HG03135 (cell line): Measurements from ENCODE around the gene PLAU.

Experiments used
- ATAC-seq: cut with Tn5 transposase; IDR thresholded peaks from one replicate; pipeline ENCODE4 v1.9.1; 2021; ENCODE audit warnings: mild to moderate bottlenecking, moderate library complexity; ENCODE audit not compliant: unreplicated experiment

Gene PLAU

GRCh38 chr10:73910764-73911552, at the start of gene PLAU:
PLAU (plus strand) TSS chr10:73911132; CDS start chr10:73911556, 424 bp downstream.
- ATAC-seq = no peak

DNA sequence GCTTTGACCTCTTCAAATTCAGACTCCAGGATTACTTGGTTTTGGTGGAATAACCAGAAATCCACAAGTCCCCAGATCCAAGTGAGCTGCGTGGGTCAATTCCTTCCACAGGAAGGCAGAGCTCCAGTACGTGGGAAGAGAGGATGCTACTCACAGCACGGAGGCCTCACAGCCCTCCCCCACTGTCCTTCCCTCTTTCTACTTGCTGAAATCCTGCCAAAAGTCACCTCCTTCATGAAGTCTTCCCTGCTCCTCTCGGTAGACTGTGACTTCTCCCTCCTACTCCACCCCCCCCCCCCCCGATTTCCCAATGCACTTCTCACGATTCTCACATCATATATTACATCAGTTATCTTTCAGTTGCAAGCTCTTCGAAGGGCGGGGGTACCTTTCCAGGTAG, 48.9 kb upstream of the PLAU start:
- ATAC-seq = no peak

DNA sequence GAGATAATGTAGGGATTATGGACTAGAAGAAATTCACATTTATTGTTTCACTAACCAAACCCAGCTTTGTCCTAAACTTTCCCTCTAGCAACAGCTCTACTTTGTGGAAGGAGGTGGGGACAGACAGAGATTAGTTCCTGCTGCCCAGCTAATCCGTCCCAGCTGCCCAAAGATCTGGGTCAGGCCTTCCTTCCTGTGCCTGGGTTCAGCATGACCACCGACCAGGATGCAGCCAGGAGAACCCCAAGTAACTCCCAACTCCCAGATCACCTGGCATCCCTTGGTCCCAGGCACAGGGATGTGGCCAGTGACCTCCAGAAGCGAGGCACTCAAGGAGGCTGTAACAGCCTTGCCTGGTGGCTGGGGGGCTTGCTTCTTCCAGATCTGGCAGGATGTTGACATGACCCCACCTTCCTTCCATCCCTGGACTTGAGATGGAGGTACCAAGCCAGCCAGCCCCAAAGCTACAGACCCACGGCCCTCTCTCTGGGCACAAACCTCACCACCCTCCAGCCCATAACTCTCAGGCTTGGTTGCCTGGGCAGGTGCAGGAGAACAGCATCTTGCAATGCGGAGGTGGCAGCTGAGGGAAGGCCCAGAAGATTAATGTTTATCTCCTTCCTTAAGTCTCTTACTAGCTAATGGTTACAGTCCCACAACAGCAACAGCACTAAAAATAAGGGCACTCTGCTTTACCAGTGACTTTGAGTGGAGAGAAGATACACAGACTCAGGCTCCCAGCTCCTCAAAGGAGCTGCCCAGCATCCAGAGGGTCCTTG, 47.7 kb upstream of the PLAU start:
- no peak for ATAC-seq

DNA sequence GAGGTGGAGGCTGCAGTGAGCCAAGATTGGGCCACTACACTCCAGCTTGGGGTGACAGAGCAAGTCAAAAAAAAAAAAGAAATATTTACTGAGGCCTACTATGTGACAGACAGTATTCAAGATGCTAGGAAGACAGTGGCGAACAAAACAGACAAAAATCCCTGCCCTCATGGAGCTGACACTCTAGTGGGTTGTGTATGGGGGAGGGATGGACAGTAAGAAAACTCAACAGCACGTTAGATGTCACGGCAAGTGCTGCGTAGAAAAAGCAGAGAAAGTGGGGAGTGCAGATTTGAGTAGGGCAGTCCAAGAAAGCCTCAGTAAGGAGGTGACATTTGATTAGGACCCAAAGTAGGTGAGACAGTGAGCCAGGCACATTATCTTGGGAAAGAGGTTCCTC, 46.7 kb upstream of the PLAU start:
- no peak for ATAC-seq

DNA sequence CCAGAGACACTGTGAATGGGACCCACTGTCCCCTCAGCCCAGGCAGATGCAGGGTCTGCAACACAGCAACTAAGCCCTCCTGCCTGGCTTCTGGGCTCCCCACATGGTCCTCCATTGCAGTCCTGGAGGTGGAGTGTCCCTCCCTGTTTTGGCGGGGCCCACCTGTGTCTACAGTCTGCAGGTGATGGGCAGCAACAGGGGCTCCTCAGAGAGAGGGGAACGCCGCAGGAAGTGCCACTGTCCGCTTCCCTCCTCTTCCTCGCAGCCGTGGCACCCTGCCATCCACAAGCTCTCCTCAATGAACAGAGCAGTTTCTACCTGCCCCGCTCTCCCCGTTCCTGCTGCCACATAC, 45.8 kb upstream of the PLAU start:
- ATAC-seq = no peak

DNA sequence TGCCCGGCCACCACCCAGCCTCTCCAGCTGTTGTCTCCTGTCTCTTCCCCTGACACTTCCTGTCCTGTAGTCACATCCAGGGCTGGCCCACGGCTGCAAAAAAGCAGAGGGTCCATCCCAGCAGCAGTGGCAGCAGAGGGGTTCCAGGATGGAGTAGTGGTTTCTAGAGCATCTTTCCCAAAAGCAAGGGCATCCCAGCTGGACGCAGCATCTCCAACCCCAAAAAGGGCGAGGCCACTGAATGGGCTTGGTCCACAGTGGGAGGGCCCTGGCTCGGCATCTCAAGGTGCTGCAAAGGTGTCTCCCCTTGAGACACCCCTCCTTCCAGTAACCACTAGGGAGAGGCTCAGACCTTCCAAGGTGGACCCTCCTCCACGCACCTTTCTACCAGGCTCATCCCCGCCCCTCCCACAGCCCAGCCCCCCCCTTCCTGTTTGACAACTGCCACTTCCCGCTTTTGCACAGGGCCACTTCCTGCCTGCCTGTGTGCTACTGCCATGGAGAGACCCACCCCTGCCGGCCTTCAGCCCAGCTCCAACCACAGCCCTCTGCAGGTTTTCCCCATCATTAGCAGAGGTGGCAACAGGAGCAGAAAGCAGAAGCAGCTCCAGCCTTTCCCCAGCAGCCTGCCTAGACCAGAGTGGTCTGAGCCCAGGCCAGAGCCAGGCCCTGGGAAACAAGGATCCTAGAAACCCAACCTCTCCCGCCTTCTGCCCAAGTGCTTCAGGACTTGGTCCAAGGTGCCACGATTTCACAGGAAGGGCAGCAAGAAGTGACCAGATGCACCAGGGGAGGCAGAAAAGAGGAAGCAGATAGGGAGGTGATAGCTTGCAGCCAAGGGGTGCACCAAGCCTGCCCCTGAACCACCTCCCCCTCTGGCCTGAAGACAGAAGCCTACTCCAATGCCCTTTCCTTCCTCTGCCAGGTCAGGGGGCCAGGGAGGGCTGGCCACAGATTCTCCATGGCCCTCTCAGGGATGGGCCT, 45.2 kb upstream of the PLAU start:
- no peak for ATAC-seq

DNA sequence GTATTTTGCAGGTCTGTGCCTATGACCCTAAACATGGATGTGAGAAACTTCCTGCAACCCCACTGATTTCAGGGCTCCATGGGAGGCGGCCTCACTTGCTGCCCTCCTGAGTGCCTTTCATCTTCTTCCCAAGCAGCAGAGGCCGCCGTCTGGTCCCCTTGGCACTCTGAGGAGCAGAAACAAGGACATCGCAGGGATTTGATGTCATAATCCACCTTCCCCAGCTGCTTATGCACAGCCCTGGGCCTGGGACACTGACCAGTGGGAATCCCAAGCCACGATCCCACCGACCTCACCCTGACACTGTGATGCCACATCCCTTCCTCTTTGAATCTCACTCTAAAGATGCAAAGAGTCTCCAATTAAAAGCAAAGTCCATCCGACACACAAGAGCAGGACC, 44.3 kb upstream of the PLAU start:
- ATAC-seq = no peak

DNA sequence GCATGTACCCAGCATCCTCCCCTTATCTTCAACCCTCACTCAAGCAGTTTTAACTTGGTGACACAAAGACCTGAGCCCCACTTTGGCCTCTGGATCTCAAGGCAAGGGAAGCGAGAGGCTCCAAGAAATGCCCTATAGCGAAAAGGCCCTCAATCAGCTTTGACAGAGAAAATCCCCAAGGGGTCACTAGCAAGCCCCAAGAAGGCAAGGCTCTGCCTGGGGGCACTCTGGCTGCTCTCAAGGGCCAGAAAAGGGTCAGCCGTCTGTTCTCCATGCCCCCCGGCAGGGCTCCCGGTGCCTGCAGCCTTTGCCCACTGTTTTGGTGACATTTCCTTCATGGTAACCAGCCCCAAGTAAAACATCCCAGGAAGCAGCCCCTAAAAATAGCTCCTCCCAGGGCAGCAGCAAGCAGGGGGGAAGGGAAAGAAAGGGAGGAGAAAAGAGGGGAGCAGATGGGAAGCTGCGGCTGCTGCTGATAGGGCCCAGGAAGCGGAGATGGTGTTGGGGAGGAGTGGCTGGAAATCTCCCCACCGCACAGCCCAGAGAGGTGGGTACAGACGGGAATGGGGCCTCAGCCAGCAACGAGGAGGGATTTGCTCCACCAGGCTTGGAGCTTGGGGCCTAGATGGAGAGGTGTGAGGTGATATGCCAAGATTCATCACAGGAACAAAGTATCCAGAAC, 43.7 kb upstream of the PLAU start:
- ATAC-seq = no peak

- ATAC-seq = no peak
Measured at GRCh38 chr10:73867871-73868631, 42.9 kb upstream of the PLAU start.

DNA sequence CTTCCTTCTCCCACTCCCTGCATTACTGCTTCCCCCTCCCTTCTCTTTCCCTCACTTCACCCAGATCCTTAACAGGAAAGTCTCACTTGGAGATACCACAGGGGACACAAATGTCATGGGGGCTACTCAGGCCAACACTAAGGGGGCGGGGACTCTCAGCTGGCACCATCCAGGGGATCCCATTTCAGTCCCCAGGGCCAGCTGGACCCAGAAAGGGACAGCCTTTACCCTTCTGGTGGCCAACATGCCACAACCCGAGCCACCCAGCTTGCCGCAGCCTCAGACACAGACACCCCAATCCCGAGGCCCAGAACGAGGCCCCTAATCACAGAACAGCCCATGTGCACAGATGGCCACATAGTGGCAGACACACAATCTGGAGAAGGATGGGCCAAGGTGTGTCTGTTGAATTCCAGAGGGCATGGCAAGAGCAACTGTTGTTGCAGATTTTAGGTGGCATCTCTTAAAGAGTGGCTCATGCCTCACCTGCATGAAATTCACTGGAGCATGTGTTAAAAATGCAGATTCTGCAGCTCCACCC, 42.2 kb upstream of the PLAU start:
- no peak for ATAC-seq

GRCh38 chr10:73871295-73872189, 39.4 kb upstream of the PLAU start:
- no peak for ATAC-seq

DNA sequence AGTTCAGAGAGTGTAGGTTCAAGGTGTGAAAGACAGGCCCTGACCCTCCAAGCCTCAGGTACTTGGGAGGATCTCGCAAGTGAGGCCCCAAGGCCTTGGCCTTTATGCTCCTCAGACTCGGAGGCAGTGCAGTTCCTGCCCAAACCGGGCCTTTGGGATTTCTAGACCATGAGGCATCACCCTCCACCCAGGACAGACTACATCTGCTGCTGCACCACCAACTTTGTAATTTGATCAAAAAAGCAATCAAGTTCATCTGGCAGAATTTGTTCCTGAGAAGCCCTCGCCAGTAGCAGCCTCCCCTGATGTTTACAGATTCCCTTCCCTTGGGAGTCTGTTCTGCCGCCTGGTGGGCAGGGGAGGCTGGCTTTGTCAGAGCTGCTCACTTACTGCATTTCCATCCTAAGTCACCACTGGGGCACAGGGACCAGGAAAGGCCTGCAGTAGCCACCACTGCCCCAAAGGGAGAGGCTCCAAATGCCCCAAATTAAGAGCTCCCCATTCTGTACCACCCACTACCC, 38.7 kb upstream of the PLAU start:
- ATAC-seq = no peak

DNA sequence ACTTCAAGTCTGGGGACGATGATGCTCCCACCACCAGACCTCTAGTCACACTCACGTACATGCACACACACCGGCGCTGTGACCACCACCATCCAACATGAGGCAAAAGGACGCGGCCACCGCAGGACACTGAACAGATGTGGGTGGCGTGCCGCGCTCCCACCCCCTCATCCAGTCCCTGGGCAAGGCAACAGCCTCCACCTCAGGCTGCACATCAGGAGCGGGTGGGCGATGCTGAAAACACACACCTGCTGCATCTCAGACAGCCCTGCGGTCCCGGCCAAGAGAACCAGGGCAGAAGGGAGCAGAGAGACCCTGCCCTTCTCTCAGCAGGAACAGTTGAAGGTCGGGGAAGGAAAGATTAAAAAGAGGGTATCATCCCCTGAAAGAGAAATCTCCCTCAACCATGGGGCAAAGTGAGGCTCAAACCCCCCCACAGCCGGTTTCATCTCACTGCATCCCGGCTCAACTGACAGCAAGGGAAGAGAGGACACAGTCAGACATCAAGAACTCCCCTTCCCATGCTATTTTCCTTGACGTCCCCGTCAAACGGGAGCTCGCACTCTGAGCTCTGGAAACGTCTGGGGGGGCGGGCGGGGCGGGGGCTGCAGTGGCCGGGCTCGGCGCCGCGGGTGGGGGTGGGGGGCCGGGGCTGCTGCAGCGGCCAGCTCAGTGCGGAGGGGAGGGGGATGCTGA, 37.6 kb upstream of the PLAU start:
- ATAC-seq = no peak

DNA sequence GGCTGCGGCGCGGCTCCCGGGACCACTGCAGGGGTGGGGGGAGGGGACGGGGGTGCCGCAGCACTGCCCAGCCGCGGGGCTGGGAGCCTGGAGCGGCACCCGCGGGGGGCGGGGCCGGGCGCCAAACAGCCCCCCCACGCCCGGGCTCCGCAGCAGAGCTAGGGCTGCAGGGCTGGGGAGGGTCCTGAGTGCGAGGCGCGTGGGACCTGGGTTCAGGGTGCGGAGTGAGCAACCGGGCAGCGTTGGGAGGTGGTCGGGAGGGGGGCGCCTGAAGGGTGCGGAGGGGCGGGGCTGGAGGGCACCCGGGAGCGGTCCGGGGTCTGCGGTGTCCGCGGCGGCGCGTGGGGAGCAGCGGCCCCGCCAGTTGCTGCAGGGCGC, 37.1 kb upstream of the PLAU start:
- no peak for ATAC-seq

GRCh38 chr10:73874267-73875138, 36.4 kb upstream of the PLAU start, which contains the start of gene CAMK2G:
CAMK2G (minus strand) TSS chr10:73874555; CDS start chr10:73874461, 94 bp downstream.
- peak; percentile 74 for ATAC-seq

DNA sequence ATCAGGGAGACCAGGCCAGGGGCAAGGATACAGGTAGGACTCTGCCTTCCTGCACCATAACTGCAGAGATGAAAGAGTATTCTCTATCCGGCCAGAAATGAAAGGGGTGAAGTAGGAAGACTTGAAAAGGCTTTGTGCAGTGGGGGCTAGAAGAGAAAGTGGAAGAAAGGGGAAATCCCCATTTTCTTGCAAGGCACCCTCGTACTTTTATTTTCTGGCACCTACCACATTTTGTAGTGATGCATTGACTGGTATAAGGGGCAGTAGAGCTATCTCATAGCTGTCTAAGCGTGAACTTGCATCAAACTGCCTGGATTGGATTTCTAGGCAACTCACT, 35.8 kb upstream of the PLAU start:
- ATAC-seq = peak; percentile 17

DNA sequence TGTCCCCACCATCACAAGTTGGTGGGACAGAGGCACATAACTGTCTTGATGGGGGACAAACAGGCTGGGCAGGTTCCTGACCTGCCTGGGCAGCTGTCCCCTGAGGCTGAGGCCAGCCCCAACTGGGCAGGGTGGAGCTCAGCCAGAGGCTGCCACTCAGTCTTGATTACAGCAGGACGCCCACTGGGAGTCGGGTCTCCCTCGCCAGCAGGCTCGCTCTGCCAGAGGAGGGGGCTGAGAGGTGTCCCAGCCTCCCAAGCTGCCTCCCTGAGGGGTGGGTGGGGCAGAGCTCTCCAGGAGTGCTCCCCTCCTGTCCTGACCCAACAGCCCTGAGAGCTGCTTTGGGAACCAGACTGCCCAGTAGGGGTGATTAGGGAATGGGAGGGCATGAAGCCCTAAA, 34.8 kb upstream of the PLAU start:
- ATAC-seq = no peak
